ENCODE data around the gene RNASEH1. TPM values are rescaled to one million over a fixed set of nuclear protein-coding genes. Genes with fewer than 3 reads are reported as not detected.

RNASEH1 gene
- total and polyA plus RNA-seq, 2 experiments from 2014 or later, result 15.3 to 25.6 TPM

- peaks cover 17% of the 10 kb centered on the region for H3K4me1 ChIP-seq (ENCODE audit: insufficient read depth)
- H4K20me1 ChIP-seq (ENCODE audit: insufficient read depth, poor library complexity, severe bottlenecking), result no peaks in the 10 kb centered on the region
- H3K4me3 ChIP-seq, result no peak overlapping the region
- no peaks in the 10 kb centered on the region for H3K9me3 ChIP-seq (ENCODE audit: low read depth)
- H3K9me2 ChIP-seq (replicated peaks; ENCODE audit: insufficient read depth), result no peaks in the 10 kb centered on the region
- no peaks in the 10 kb centered on the region for H3K27me3 ChIP-seq
- H3K36me3 ChIP-seq (replicated peaks; ENCODE audit: insufficient read depth, low read depth), result no peaks in the 10 kb centered on the region
- 95% methylated on average over 24 of the region's 24 CpGs for WGBS (ENCODE audit: low lambda C conversion rate, missing lambda C conversion rate)
- DNase-seq (ENCODE audit: low spot score), result no peak
- no peak overlapping the region for H2AFZ ChIP-seq
- H3K27ac ChIP-seq, result no peak overlapping the region
- no peak for TF ChIP-seq EZH2phosphoT487 (IDR thresholded peaks at IDR 0.05; ENCODE audit: low read depth, severe bottlenecking, unreplicated experiment)
- TF ChIP-seq EZH2 (IDR thresholded peaks at IDR 0.05; ENCODE audit: borderline replicate concordance), result no peak
- no peak for TF ChIP-seq CTCF (IDR thresholded peaks at IDR 0.05; ENCODE audit: poor library complexity)
- no peaks in the 10 kb centered on the region for H3K79me2 ChIP-seq
- no peak overlapping the region for H3K4me2 ChIP-seq
Observed at GRCh38 chr2:3534251-3534814, 23.8 kb downstream of the RNASEH1 start.

GRCh38 chr2:3533836-3534235, 24.3 kb downstream of the RNASEH1 start:
- Histone ChIP-seq H3K4me1 (ENCODE audit: insufficient read depth) (peaks cover 17% of the 10 kb centered on the region), H3K27me3 (no peaks in the 10 kb centered on the region), H3K27ac (no peak overlapping the region), H4K20me1 (ENCODE audit: insufficient read depth, poor library complexity, severe bottlenecking) (no peaks in the 10 kb centered on the region), H3K9me3 (ENCODE audit: low read depth) (no peaks in the 10 kb centered on the region), H2AFZ (no peak overlapping the region), H3K4me3 (no peak overlapping the region), H3K36me3 (replicated peaks; ENCODE audit: insufficient read depth, low read depth) (no peaks in the 10 kb centered on the region), H3K4me2 (no peak overlapping the region), H3K9me2 (replicated peaks; ENCODE audit: insufficient read depth) (no peaks in the 10 kb centered on the region), H3K79me2 (no peaks in the 10 kb centered on the region)
- DNase-seq (ENCODE audit: low spot score), result no peak
- TF ChIP-seq EZH2phosphoT487 (IDR thresholded peaks at IDR 0.05; ENCODE audit: low read depth, severe bottlenecking, unreplicated experiment) (no peak), CTCF (IDR thresholded peaks at IDR 0.05; ENCODE audit: poor library complexity) (no peak), EZH2 (IDR thresholded peaks at IDR 0.05; ENCODE audit: borderline replicate concordance) (no peak)
- WGBS (ENCODE audit: low lambda C conversion rate, missing lambda C conversion rate), result 73% methylated on average over 6 of the region's 6 CpGs

GRCh38 chr2:3532941-3533340, 25.2 kb downstream of the RNASEH1 start:
- Histone ChIP-seq H2AFZ (no peak overlapping the region), H3K79me2 (no peaks in the 10 kb centered on the region), H3K9me2 (replicated peaks; ENCODE audit: insufficient read depth) (no peaks in the 10 kb centered on the region), H3K4me2 (no peak overlapping the region), H3K27ac (no peak overlapping the region), H3K4me3 (no peak overlapping the region), H3K9me3 (ENCODE audit: low read depth) (no peaks in the 10 kb centered on the region), H3K27me3 (no peaks in the 10 kb centered on the region), H3K36me3 (replicated peaks; ENCODE audit: insufficient read depth, low read depth) (no peaks in the 10 kb centered on the region), H3K4me1 (ENCODE audit: insufficient read depth) (peaks cover 17% of the 10 kb centered on the region), H4K20me1 (ENCODE audit: insufficient read depth, poor library complexity, severe bottlenecking) (no peaks in the 10 kb centered on the region)
- no peak for DNase-seq (ENCODE audit: low spot score)
- WGBS (ENCODE audit: low lambda C conversion rate, missing lambda C conversion rate), result 95% methylated on average over 12 of the region's 12 CpGs
- TF ChIP-seq EZH2 (IDR thresholded peaks at IDR 0.05; ENCODE audit: borderline replicate concordance) (no peak), CTCF (IDR thresholded peaks at IDR 0.05; ENCODE audit: poor library complexity) (no peak), EZH2phosphoT487 (IDR thresholded peaks at IDR 0.05; ENCODE audit: low read depth, severe bottlenecking, unreplicated experiment) (no peak)
